GM18519 (cell line): ENCODE results near the gene KCNJ6.

Experiments used
- ATAC-seq: cut with Tn5 transposase; IDR thresholded peaks from one replicate; pipeline ENCODE4 v1.9.1; 2021; ENCODE audit warnings: mild to moderate bottlenecking, moderate library complexity; ENCODE audit not compliant: unreplicated experiment, low FRiP score

KCNJ6 gene

GRCh38 chr21:37868446-37869295 is 47.6 kb downstream of the KCNJ6 start:
- ATAC-seq: no peak

- ATAC-seq: peak; percentile 58
These were observed 50.2 kb downstream of the KCNJ6 start for GRCh38 chr21:37866027-37866426.

DNA sequence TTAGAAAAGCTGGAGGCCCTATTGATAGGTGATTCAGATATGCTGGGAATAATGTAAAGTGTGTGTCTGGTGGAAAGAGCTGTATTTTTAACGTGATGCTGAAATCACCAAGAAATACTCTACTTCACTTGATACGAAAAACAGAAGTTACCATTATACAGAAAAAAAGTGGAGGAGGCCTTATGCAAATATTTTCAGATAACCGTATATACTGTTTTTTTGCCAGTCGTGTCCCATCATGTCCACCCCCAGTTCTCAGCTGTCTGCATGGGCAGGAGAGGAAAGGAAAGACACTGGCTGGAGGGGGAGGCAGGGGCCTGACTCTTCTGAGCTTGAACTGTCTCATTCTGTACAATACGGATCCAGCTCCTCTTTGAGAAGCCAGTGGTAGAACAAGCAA is 51.1 kb downstream of the KCNJ6 start:
- ATAC-seq: no peak

GRCh38 chr21:37863842-37864241 is 52.4 kb downstream of the KCNJ6 start:
- no peak for ATAC-seq

DNA sequence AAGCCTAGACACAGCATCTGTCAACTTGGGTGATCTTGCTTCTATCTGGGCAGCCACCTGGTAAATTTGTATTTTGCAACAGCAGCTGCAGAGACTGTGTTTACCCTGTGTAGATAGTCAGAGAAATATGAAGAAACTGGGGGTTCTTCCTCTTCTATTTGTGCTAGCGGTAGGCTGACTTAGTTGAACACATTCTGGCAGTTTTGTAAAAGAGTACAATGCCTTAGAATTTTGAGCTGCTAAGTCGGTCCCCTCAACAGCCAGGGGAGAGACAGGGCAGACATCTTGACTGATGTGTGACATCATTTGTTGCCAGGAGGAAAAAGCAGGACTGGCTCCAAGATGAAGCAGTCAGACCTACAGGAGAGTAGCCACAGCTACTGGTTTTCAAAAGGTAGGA is 53.7 kb downstream of the KCNJ6 start:
- no peak for ATAC-seq

DNA sequence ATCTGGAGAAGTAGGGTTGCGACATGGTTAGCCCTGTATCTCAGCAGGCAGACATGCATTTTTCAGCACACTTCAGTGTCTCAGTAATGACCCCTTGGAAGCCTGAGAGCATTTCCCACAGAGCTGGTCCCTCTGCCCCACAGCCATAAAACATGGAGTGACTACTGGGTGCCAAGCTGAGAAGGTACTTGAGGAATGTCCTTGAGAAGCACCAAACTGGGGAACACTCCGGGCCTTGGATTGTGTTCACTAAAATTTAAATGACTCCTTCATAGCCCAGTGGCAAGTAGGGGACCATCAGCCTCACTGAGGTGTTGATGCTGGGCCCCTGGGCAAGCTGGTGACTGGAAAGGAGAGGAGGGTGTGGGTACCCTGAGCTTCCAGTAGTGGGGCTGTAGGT is 54.7 kb downstream of the KCNJ6 start:
- ATAC-seq: no peak

GRCh38 chr21:37860416-37860815 is 55.8 kb downstream of the KCNJ6 start:
- no peak for ATAC-seq

- no peak for ATAC-seq
These were observed 60.3 kb downstream of the KCNJ6 start for GRCh38 chr21:37855647-37856625.

DNA sequence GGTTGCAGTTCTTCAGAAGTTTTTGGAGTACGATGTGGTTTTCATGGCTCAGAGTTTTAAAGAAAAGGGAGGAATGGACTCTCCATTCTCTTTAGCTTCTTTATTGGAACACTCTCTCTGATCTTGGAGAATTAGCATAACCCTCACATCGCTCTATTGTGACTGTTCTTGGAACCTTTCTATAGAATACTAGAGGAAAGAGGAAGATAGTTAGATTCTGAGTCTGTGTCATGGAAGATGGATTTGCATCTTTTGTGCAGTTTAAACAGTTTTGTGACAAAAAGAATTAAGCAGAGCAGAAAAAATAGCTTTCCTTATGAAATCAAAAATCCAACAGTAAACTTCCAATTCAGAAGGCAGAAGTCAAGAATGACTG is 61.0 kb downstream of the KCNJ6 start:
- no peak for ATAC-seq

DNA sequence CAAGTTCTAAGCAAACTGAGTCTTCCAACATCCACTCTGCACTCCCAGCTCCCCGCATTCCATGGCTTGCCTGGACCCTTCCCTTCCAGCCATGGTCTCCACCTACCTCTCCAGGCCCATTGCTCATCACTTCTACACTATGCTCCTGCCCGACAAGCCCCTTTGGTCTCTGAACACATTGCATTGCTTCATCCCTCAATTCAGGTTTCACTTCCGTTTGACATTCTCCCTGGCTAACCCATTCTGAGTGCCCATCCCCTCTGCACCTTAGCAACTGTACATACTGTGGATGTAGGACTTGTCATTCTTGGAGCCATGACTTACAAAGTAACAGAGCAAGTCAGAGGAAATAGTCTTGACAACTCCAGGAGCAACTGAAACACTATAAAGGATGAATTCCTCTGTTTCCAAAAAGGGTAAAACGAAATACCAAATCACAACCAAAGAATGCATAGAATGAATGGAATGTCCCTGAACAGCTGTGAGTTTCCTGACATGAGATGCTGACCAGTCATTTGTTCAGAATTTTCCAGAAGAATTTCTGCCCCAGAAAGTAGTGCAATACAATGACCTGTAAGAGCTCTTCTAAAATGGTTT is 66.7 kb downstream of the KCNJ6 start:
- ATAC-seq: no peak

DNA sequence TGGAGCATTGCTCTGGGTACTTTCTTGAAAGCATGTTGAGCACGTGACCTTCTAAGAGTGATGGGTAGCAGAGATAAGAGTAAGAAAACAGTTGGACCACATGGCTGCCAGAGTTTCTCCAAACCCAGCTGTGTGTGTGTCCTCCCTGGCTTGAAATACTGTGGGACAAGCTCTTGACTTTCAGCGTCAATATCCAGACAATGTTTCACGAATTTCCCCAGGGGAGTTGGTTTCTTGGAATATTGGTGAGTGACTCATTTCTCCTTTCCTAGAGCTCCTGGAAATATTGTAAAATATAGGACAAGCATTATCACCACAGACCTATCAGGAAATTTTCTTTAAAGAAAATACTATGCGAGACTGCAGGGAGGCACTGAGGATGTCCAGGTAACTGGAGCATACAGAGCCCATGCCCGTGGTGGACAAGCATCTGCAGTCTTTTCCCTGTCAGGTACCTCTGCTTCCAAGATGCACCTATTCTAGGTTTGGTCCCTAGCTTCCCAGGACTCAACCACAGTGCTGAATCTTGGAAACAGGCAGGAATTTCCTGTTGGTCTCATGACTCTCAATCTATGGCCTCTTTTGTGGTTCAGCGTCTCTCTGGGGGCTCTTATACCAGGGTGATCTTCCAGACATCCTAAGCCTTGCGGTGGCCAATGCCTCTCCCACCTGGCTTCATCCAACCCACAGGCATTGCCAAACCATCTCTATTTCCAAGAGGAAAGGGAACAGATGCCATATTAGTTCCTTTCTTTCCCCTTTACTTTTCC is 67.4 kb downstream of the KCNJ6 start:
- ATAC-seq: no peak

- ATAC-seq: no peak
These were observed 70.7 kb downstream of the KCNJ6 start for GRCh38 chr21:37845535-37845934.

- ATAC-seq: no peak
These were observed 73.1 kb downstream of the KCNJ6 start for GRCh38 chr21:37843191-37843590.

- no peak for ATAC-seq
These were observed 73.9 kb downstream of the KCNJ6 start for GRCh38 chr21:37842163-37842919.

- ATAC-seq: no peak
These were observed 78.9 kb downstream of the KCNJ6 start for GRCh38 chr21:37837381-37837780.

DNA sequence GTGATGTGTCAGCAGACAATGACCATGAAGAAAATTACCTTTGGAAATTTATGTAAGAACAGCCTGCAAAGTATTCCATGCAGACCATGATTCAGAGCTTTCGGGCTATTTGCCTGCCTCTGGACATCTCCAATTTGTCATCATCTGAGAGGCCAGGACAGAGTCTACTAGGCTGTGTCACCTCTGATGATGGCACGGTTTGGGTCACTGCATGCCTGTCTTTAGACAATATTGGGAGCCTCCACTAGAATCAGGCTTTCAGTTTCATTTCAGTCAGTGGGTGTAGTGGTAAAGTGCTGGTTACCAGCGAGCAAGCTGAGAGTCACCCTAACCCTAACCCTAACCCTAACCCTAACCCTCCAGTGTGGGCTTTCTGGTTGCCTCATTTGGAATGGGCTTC is 80.8 kb downstream of the KCNJ6 start:
- no peak for ATAC-seq

GRCh38 chr21:37833301-37833700 is 83.0 kb downstream of the KCNJ6 start:
- no peak for ATAC-seq

- ATAC-seq: no peak
These were observed 86.8 kb downstream of the KCNJ6 start for GRCh38 chr21:37829447-37829846.

DNA sequence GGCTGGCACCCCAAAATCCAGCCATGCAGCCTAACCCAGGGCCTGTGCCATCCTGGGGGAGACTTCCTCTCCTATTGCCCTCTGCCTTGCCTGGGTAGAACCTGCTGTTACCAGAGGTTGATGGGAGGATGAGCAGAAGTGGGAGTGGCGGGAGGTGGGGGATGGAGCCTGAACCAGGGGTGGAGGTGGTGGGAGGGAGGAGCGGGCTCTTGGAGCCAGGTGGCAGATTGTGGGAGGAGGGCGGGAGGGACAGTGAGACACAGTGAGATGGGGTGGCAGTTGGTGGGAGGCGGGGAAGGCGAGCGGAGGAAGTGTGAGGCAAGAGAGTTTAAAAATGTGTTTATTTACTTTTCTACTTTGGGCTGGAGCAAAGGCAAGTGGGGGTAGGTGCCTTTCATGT is 87.3 kb downstream of the KCNJ6 start:
- ATAC-seq: no peak

DNA sequence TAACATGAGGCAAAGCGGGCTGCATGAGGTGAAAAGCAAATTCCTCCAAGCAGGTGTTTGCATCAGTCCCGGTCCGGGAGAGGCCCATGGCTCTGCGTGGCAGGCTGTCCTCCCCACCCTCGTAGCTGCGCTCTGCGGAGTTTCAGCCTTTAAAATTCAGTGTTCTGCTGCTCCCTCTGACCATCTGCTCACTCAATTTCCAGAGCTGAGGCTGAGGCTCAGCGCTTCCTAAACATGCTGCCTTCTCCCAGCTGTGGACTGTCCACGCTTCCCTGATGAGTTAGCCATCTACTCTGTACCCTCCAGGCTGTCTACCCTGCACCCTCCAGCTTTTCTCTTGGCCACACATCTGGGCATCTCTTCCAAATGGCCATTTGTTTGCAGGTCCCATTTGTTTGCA is 87.7 kb downstream of the KCNJ6 start:
- ATAC-seq: no peak
